GM23338 (cell line): ENCODE results near the gene AIG1. TPM values are rescaled to one million over a fixed set of nuclear protein-coding genes. Genes with fewer than 3 reads are reported as not detected.

ENCODE experiments used
- ATAC-seq: fragments of 200-7000 bp; cut with Tn5 transposase; 3 replicates; pipeline ENCODE4 v1.9.1; 2020
- DNase-seq: peaks from one replicate; pipeline ENCODE4 v3.0.0-alpha.2; 2015; ENCODE audit warnings: low spot score
- H2AFZ ChIP-seq: fragments of 200-600 bp; sonication (generic); 2 replicates; pipeline ENCODE4 v1.8.0; 2016; ENCODE audit warnings: antibody characterized with exemption, mild to moderate bottlenecking, moderate library complexity
- H3F3A ChIP-seq: fragments of 200-600 bp; sonication (generic); replicated peaks from 2 replicates; pipeline ENCODE4 v1.8.0; 2017; ENCODE audit warnings: antibody characterized with exemption, mixed run types, low read depth
- H3K27ac ChIP-seq: fragments of 200-600 bp; sonication (generic); 2 replicates; pipeline ENCODE4 v1.6.1; 2016; ENCODE audit warnings: low read depth
- H3K27me3 ChIP-seq: fragments of 200-600 bp; sonication (generic); 2 replicates; pipeline ENCODE4 v1.8.0; 2016; ENCODE audit warnings: mild to moderate bottlenecking, mixed run types, moderate library complexity; ENCODE audit not compliant: insufficient read depth
- H3K36me3 ChIP-seq: fragments of 200-600 bp; sonication (generic); 2 replicates; pipeline ENCODE4 v1.8.0; 2016; ENCODE audit warnings: mild to moderate bottlenecking; ENCODE audit not compliant: insufficient read depth
- H3K4me1 ChIP-seq: fragments of 200-600 bp; sonication (generic); 2 replicates; pipeline ENCODE4 v1.8.0; 2016; ENCODE audit warnings: mild to moderate bottlenecking, moderate library complexity; ENCODE audit not compliant: insufficient read depth
- H3K4me2 ChIP-seq: fragments of 200-600 bp; sonication (generic); 2 replicates; pipeline ENCODE4 v1.7.1; 2017; ENCODE audit warnings: mixed run types
- H3K4me3 ChIP-seq: fragments of 200-600 bp; sonication (generic); 2 replicates; pipeline ENCODE4 v1.6.1; 2016; ENCODE audit warnings: mixed run types
- H3K79me2 ChIP-seq: fragments of 200-600 bp; sonication (generic); replicated peaks from 2 replicates; pipeline ENCODE4 v1.8.0; 2017; ENCODE audit warnings: mild to moderate bottlenecking; ENCODE audit not compliant: insufficient read depth
- H3K9me2 ChIP-seq: fragments of 200-600 bp; sonication (generic); 2 replicates; pipeline ENCODE4 v1.8.0; 2017; ENCODE audit not compliant: insufficient read depth
- H4K20me1 ChIP-seq: fragments of 200-600 bp; sonication (generic); replicated peaks from 2 replicates; pipeline ENCODE4 v1.8.0; 2017; ENCODE audit warnings: mild to moderate bottlenecking; ENCODE audit not compliant: insufficient read depth
- H3K27ac Mint-ChIP-seq: 2 replicates; pipeline ENCODE4 v1.8.0; 2020; ENCODE audit warnings: inconsistent platforms, mild to moderate bottlenecking, moderate library complexity, mixed read lengths
- H3K27me3 Mint-ChIP-seq: 3 replicates; pipeline ENCODE4 v1.8.0; 2022; ENCODE audit warnings: low read depth, mild to moderate bottlenecking, moderate library complexity, mixed read lengths, inconsistent platforms; ENCODE audit not compliant: insufficient read depth, poor library complexity
- H3K36me3 Mint-ChIP-seq: 3 replicates; pipeline ENCODE4 v1.8.0; 2021; ENCODE audit warnings: low read depth, mild to moderate bottlenecking, inconsistent platforms, moderate library complexity, mixed read lengths
- H3K4me1 Mint-ChIP-seq: 3 replicates; pipeline ENCODE4 v1.8.0; 2020; ENCODE audit warnings: mild to moderate bottlenecking, inconsistent platforms, mixed read lengths
- H3K4me3 Mint-ChIP-seq: 3 replicates; pipeline ENCODE4 v1.8.0; 2021; ENCODE audit warnings: moderate library complexity, mild to moderate bottlenecking, inconsistent platforms, mixed read lengths
- H3K9me3 Mint-ChIP-seq: 3 replicates; pipeline ENCODE4 v1.8.0; 2020; ENCODE audit warnings: moderate library complexity, mild to moderate bottlenecking, inconsistent platforms, mixed read lengths
- CREB1 ChIP-seq: fragments of 250-450 bp; sonication (Bioruptor Pico); IDR thresholded peaks from 2 replicates; pipeline ENCODE4 v1.5.0; 2020; ENCODE audit warnings: low read depth, mild to moderate bottlenecking, moderate library complexity
- EZH2 ChIP-seq: fragments of 200-600 bp; sonication (generic); IDR thresholded peaks from one replicate; pipeline ENCODE4 v1.8.0; 2017; ENCODE audit warnings: antibody characterized with exemption, mild to moderate bottlenecking, low read depth; ENCODE audit not compliant: unreplicated experiment
- EZH2phosphoT487 ChIP-seq: fragments of 200-600 bp; sonication (generic); IDR thresholded peaks from one replicate; pipeline ENCODE4 v1.8.1; 2018; ENCODE audit warnings: antibody characterized with exemption; ENCODE audit not compliant: unreplicated experiment
- JUNB ChIP-seq: IDR thresholded peaks from one replicate; pipeline ENCODE4 v1.6.1; 2016; ENCODE audit warnings: antibody characterized with exemption; ENCODE audit not compliant: unreplicated experiment
- ZNF114 ChIP-seq: fragments of 250-450 bp; sonication (Bioruptor Pico); IDR thresholded peaks from 2 replicates; pipeline ENCODE4 v1.5.0; 2020; ENCODE audit warnings: mild to moderate bottlenecking, moderate library complexity
- ZNF331 ChIP-seq: fragments of 250-450 bp; sonication (Bioruptor Pico); IDR thresholded peaks from 2 replicates; pipeline ENCODE4 v1.5.0; 2020; ENCODE audit warnings: low read depth, mild to moderate bottlenecking, moderate library complexity
- polyA plus RNA-seq: library from polyadenylated mRNA; unstranded; fragments of >200 nt; fragmentation: Nextera tagmentation; extraction: Ambion mirVana; gene quantifications from 2 replicates; pipeline ENCODE4 v1.2.1, GENCODE V29; 2016
- total RNA-seq: library from RNA; depleted of rRNA; stranded (reverse); fragments of >200 nt; shearing (Covaris generic); gene quantifications from 2 replicates; pipeline ENCODE4 v1.2.3, GENCODE V29; 2014
- TF ChIP-seq, protein P1 (sequence below): IDR thresholded peaks from 2 replicates; pipeline ENCODE4 v1.6.1; 2016; ENCODE audit warnings: antibody characterized with exemption
- TF ChIP-seq, protein P2 (sequence below), 2 experiments: fragments of 200-600 bp in 1 of 2; sonication (generic) in 1 of 2; conservative IDR thresholded peaks; 2 replicates each; pipeline versions ENCODE4 v1.5.1 to v1.6.1; 2016 to 2017; ENCODE audit warnings: antibody characterized with exemption in 2 of 2, low read depth in 2 of 2, mild to moderate bottlenecking in 2 of 2, moderate library complexity in 1 of 2
- TF ChIP-seq, protein P3 (sequence below): fragments of 250-450 bp; sonication (Bioruptor Pico); IDR thresholded peaks from 2 replicates; pipeline ENCODE4 v1.5.0; 2020; ENCODE audit warnings: mild to moderate bottlenecking, moderate library complexity

The AIG1 gene
- total and polyA plus RNA-seq, 2 experiments from 2014 or later = 65.2 to 88.4 TPM

DNA sequence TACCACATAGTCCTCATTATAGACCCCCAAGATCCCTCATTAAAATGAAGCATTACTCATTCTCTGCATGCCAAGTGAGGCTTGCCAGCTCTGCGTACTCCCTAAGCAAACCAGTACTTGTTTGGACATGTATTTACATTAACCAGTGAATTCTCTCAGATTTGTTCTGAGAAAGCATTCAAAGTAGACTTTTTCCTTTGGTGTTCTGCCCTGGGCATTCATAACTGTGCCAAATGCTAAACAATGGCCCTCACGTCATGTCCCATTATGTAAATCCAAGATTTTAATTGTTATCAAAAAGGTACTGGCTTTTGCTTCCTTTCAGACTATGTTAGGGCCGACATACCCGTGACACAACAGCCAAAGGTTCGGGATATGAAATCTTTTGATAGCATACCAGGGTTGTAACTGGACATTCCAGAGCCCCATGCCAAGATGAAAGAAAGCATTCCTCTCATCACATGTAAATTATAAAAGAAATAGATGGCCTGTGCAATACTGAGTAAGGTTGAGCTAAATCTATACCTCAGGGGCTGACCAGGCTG lies 225.6 kb downstream of the AIG1 start:
- Histone ChIP-seq H3K4me2 (no peak overlapping the region), H2AFZ (no peak overlapping the region), H3K4me3 (no peak overlapping the region), H3K4me1 (peaks cover 22% of the 10 kb centered on the region; the same call in 1 of the 2 replicates), H3K36me3 (no peaks in the 10 kb centered on the region), H4K20me1 (no peaks in the 10 kb centered on the region), H3K27me3 (no peaks in the 10 kb centered on the region), H3K79me2 (no peaks in the 10 kb centered on the region), H3F3A (0 out of 2 replicates have a peak, but pooled peaks cover 5% of the 10 kb centered on the region), H3K9me2 (peaks cover 11% of the 10 kb centered on the region; the same call in 1 of the 2 replicates), H3K27ac (no peak overlapping the region)
- no peak overlapping the region for H3K27ac Mint-ChIP-seq
- H3K9me3 Mint-ChIP-seq = no peaks in the 10 kb centered on the region
- H3K4me3 Mint-ChIP-seq = no peak overlapping the region
- peaks cover 26% of the 10 kb centered on the region for H3K4me1 Mint-ChIP-seq
- H3K27me3 Mint-ChIP-seq = peaks cover 5% of the 10 kb centered on the region
- ATAC-seq (no peak), DNase-seq (no peak)
- H3K36me3 Mint-ChIP-seq = peaks cover 23% of the 10 kb centered on the region; the same call in 2 of the 3 replicates
- TF ChIP-seq EZH2phosphoT487 (no peak), CREB1 (CRISPR knock-in tag) (no peak), ZNF114 (CRISPR knock-in tag) (no peak), ZNF331 (CRISPR knock-in tag) (no peak), JUNB (no peak), EZH2 (no peak)
- TF ChIP-seq, protein P1, sequence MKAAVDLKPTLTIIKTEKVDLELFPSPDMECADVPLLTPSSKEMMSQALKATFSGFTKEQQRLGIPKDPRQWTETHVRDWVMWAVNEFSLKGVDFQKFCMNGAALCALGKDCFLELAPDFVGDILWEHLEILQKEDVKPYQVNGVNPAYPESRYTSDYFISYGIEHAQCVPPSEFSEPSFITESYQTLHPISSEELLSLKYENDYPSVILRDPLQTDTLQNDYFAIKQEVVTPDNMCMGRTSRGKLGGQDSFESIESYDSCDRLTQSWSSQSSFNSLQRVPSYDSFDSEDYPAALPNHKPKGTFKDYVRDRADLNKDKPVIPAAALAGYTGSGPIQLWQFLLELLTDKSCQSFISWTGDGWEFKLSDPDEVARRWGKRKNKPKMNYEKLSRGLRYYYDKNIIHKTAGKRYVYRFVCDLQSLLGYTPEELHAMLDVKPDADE = no peak
- TF ChIP-seq, protein P2, sequence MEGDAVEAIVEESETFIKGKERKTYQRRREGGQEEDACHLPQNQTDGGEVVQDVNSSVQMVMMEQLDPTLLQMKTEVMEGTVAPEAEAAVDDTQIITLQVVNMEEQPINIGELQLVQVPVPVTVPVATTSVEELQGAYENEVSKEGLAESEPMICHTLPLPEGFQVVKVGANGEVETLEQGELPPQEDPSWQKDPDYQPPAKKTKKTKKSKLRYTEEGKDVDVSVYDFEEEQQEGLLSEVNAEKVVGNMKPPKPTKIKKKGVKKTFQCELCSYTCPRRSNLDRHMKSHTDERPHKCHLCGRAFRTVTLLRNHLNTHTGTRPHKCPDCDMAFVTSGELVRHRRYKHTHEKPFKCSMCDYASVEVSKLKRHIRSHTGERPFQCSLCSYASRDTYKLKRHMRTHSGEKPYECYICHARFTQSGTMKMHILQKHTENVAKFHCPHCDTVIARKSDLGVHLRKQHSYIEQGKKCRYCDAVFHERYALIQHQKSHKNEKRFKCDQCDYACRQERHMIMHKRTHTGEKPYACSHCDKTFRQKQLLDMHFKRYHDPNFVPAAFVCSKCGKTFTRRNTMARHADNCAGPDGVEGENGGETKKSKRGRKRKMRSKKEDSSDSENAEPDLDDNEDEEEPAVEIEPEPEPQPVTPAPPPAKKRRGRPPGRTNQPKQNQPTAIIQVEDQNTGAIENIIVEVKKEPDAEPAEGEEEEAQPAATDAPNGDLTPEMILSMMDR (conservative IDR thresholded peaks at IDR 0.05; ENCODE audit: low read depth in 2 of 2) = no peak

DNA sequence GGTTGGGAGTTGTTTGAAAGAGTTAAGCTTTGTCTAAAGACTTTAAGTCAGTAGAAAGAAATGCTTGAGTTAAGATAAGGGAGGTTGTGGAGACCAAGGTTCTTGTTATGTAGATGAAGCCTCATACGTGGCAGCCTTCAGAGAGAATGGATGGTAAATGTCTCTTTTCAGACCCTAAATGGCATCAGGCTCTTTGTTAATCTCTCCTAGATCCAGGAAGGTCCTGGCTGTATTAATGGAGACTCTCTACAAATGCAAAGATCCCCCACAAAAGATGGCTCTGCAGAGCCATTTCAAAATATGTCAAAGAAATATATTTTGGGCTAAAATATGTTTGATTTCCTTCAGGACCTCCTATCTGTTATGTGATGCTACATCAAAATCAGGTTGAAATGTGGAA lies 228.2 kb downstream of the AIG1 start:
- peak overlapping the region; percentile 19; the same call in 2 of the 3 replicates for H3K4me3 Mint-ChIP-seq
- Histone ChIP-seq H4K20me1 (no peaks in the 10 kb centered on the region), H3K4me3 (no peak overlapping the region), H3F3A (0 out of 2 replicates have a peak, but pooled peaks cover 5% of the 10 kb centered on the region), H3K27ac (peak overlapping the region; percentile 95), H3K36me3 (no peaks in the 10 kb centered on the region), H3K79me2 (no peaks in the 10 kb centered on the region), H3K27me3 (no peaks in the 10 kb centered on the region), H3K4me1 (peaks cover 22% of the 10 kb centered on the region; the same call in 1 of the 2 replicates), H2AFZ (no peak overlapping the region), H3K9me2 (peaks cover 13% of the 10 kb centered on the region; the same call in 1 of the 2 replicates), H3K4me2 (peak overlapping the region; percentile 1; the same call in 1 of the 2 replicates)
- peaks cover 23% of the 10 kb centered on the region; the same call in 2 of the 3 replicates for H3K36me3 Mint-ChIP-seq
- ATAC-seq (peak; percentile 94), DNase-seq (peak; percentile 77)
- peaks cover 5% of the 10 kb centered on the region for H3K27me3 Mint-ChIP-seq
- H3K4me1 Mint-ChIP-seq = peaks cover 26% of the 10 kb centered on the region
- H3K9me3 Mint-ChIP-seq = no peaks in the 10 kb centered on the region
- H3K27ac Mint-ChIP-seq = peak overlapping the region; percentile 96
- TF ChIP-seq, protein P3, sequence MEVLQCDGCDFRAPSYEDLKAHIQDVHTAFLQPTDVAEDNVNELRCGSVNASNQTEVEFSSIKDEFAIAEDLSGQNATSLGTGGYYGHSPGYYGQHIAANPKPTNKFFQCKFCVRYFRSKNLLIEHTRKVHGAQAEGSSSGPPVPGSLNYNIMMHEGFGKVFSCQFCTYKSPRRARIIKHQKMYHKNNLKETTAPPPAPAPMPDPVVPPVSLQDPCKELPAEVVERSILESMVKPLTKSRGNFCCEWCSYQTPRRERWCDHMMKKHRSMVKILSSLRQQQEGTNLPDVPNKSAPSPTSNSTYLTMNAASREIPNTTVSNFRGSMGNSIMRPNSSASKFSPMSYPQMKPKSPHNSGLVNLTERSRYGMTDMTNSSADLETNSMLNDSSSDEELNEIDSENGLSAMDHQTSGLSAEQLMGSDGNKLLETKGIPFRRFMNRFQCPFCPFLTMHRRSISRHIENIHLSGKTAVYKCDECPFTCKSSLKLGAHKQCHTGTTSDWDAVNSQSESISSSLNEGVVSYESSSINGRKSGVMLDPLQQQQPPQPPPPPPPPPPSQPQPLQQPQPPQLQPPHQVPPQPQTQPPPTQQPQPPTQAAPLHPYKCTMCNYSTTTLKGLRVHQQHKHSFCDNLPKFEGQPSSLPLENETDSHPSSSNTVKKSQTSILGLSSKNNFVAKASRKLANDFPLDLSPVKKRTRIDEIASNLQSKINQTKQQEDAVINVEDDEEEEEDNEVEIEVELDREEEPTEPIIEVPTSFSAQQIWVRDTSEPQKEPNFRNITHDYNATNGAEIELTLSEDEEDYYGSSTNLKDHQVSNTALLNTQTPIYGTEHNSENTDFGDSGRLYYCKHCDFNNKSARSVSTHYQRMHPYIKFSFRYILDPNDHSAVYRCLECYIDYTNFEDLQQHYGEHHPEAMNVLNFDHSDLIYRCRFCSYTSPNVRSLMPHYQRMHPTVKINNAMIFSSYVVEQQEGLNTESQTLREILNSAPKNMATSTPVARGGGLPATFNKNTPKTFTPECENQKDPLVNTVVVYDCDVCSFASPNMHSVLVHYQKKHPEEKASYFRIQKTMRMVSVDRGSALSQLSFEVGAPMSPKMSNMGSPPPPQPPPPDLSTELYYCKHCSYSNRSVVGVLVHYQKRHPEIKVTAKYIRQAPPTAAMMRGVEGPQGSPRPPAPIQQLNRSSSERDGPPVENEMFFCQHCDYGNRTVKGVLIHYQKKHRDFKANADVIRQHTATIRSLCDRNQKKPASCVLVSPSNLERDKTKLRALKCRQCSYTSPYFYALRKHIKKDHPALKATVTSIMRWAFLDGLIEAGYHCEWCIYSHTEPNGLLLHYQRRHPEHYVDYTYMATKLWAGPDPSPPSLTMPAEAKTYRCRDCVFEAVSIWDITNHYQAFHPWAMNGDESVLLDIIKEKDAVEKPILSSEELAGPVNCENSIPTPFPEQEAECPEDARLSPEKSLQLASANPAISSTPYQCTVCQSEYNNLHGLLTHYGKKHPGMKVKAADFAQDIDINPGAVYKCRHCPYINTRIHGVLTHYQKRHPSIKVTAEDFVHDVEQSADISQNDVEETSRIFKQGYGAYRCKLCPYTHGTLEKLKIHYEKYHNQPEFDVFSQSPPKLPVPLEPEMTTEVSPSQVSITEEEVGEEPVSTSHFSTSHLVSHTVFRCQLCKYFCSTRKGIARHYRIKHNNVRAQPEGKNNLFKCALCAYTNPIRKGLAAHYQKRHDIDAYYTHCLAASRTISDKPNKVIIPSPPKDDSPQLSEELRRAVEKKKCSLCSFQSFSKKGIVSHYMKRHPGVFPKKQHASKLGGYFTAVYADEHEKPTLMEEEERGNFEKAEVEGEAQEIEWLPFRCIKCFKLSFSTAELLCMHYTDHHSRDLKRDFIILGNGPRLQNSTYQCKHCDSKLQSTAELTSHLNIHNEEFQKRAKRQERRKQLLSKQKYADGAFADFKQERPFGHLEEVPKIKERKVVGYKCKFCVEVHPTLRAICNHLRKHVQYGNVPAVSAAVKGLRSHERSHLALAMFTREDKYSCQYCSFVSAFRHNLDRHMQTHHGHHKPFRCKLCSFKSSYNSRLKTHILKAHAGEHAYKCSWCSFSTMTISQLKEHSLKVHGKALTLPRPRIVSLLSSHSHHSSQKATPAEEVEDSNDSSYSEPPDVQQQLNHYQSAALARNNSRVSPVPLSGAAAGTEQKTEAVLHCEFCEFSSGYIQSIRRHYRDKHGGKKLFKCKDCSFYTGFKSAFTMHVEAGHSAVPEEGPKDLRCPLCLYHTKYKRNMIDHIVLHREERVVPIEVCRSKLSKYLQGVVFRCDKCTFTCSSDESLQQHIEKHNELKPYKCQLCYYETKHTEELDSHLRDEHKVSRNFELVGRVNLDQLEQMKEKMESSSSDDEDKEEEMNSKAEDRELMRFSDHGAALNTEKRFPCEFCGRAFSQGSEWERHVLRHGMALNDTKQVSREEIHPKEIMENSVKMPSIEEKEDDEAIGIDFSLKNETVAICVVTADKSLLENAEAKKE = peak; percentile 97
